WTC11 (cell line): Measurements from ENCODE around the gene AQP10. TPM values are rescaled to one million over a fixed set of nuclear protein-coding genes. Genes with fewer than 3 reads are reported as not detected.

Experiments
- ATAC-seq: fragments of 200-7000 bp; cut with Tn5 transposase; 2 replicates; pipeline ENCODE4 v1.10.0; 2021; ENCODE audit warnings: mild to moderate bottlenecking, moderate library complexity
- CTCF ChIA-PET: fragments of 300-600 bp; sonication (Branson Sonifier 250); formaldehyde crosslinking; loops from one replicate; lab custom pipeline; 2021; ENCODE audit warnings: antibody characterized with exemption; lab: Charles Lee
- POLR2A ChIA-PET: fragments of 350-600 bp; sonication (Branson Sonifier 250); formaldehyde crosslinking; loops from one replicate; lab custom pipeline; 2021; ENCODE audit warnings: antibody characterized with exemption; lab: Charles Lee
- DNase-seq: peaks from one replicate; pipeline ENCODE4 v3.0.0; 2021; ENCODE audit warnings: low spot score
- H3K27ac Mint-ChIP-seq: 2 replicates; pipeline ENCODE4 v1.8.0; 2021; ENCODE audit warnings: mixed read lengths
- H3K27me3 Mint-ChIP-seq: 2 replicates; pipeline ENCODE4 v1.8.0; 2021; ENCODE audit warnings: low read depth, mild to moderate bottlenecking, moderate library complexity, mixed read lengths
- H3K36me3 Mint-ChIP-seq: 2 replicates; pipeline ENCODE4 v1.8.0; 2021; ENCODE audit warnings: mixed read lengths
- H3K4me1 Mint-ChIP-seq: 2 replicates; pipeline ENCODE4 v1.8.0; 2022; ENCODE audit warnings: mixed read lengths
- H3K4me3 Mint-ChIP-seq: 2 replicates; pipeline ENCODE4 v1.8.0; 2021; ENCODE audit warnings: mild to moderate bottlenecking, moderate library complexity, mixed read lengths
- H3K9me3 Mint-ChIP-seq: 2 replicates; pipeline ENCODE4 v1.8.0; 2021; ENCODE audit warnings: mixed read lengths
- CBFB ChIP-seq: sonication (generic); formaldehyde crosslinking; IDR thresholded peaks from 2 replicates; pipeline ENCODE4 v1.8.1; 2022; ENCODE audit warnings: mild to moderate bottlenecking, low read depth, missing genetic modification reagents
- CDX4 ChIP-seq: fragments of 250-450 bp; sonication (Bioruptor Pico); IDR thresholded peaks from 2 replicates; pipeline ENCODE4 v1.9.0; 2021; ENCODE audit warnings: moderate library complexity, mild to moderate bottlenecking, inconsistent platforms, borderline replicate concordance
- CREB1 ChIP-seq: sonication (generic); formaldehyde crosslinking; IDR thresholded peaks from 2 replicates; pipeline ENCODE4 v1.8.0; 2023; ENCODE audit warnings: mild to moderate bottlenecking, missing genetic modification reagents
- CTCF ChIP-seq: fragments of 200-600 bp; IDR thresholded peaks from 2 replicates; pipeline ENCODE4 v1.8.0; 2022; ENCODE audit warnings: antibody characterized with exemption
- ERG ChIP-seq: fragments of 250-450 bp; sonication (Bioruptor Pico); IDR thresholded peaks from 2 replicates; pipeline ENCODE4 v1.8.0; 2021; ENCODE audit warnings: mild to moderate bottlenecking
- GABPB1 ChIP-seq: sonication (generic); formaldehyde crosslinking; IDR thresholded peaks from 2 replicates; pipeline ENCODE4 v1.8.1; 2023; ENCODE audit warnings: mild to moderate bottlenecking, missing genetic modification reagents
- HMGXB4 ChIP-seq: sonication (generic); formaldehyde crosslinking; IDR thresholded peaks from 2 replicates; pipeline ENCODE4 v1.8.1; 2023; ENCODE audit warnings: mild to moderate bottlenecking, moderate library complexity, missing genetic modification reagents
- IRF2 ChIP-seq: sonication (generic); formaldehyde crosslinking; IDR thresholded peaks from 2 replicates; pipeline ENCODE4 v1.8.0; 2022; ENCODE audit warnings: low read depth, missing genetic modification reagents, borderline replicate concordance
- JUN ChIP-seq: sonication (generic); formaldehyde crosslinking; IDR thresholded peaks from 2 replicates; pipeline ENCODE4 v1.8.0; 2023; ENCODE audit warnings: mild to moderate bottlenecking, missing genetic modification reagents
- KAT7 ChIP-seq: sonication (generic); formaldehyde crosslinking; IDR thresholded peaks from 2 replicates; pipeline ENCODE4 v1.8.1; 2023; ENCODE audit warnings: missing genetic modification reagents, mild to moderate bottlenecking, borderline replicate concordance
- NFE2L1 ChIP-seq: sonication (generic); formaldehyde crosslinking; IDR thresholded peaks from 2 replicates; pipeline ENCODE4 v1.8.1; 2023; ENCODE audit warnings: missing genetic modification reagents
- NR1H2 ChIP-seq: sonication (generic); formaldehyde crosslinking; IDR thresholded peaks from 2 replicates; pipeline ENCODE4 v1.9.0; 2021; ENCODE audit warnings: mild to moderate bottlenecking, moderate library complexity, missing genetic modification reagents
- PRRX2 ChIP-seq: fragments of 250-450 bp; sonication (Bioruptor Pico); IDR thresholded peaks from 2 replicates; pipeline ENCODE4 v1.8.0; 2021; ENCODE audit warnings: mild to moderate bottlenecking
- SMAD3 ChIP-seq: sonication (generic); formaldehyde crosslinking; IDR thresholded peaks from 2 replicates; pipeline ENCODE4 v1.8.0; 2022; ENCODE audit warnings: missing genetic modification reagents, mild to moderate bottlenecking, borderline replicate concordance
- SOX15 ChIP-seq: fragments of 250-450 bp; sonication (Bioruptor Pico); IDR thresholded peaks from 2 replicates; pipeline ENCODE4 v1.9.0; 2021; ENCODE audit warnings: mild to moderate bottlenecking
- USF1 ChIP-seq: sonication (generic); formaldehyde crosslinking; IDR thresholded peaks from 2 replicates; pipeline ENCODE4 v1.8.0; 2022; ENCODE audit warnings: mild to moderate bottlenecking, missing genetic modification reagents
- USF2 ChIP-seq: sonication (generic); formaldehyde crosslinking; IDR thresholded peaks from 2 replicates; pipeline ENCODE4 v1.8.1; 2023; ENCODE audit warnings: mild to moderate bottlenecking, missing genetic modification reagents, moderate library complexity
- ZNF121 ChIP-seq: sonication (generic); formaldehyde crosslinking; IDR thresholded peaks from 2 replicates; pipeline ENCODE4 v1.8.0; 2023; ENCODE audit warnings: missing genetic modification reagents
- ZNF138 ChIP-seq: sonication (generic); formaldehyde crosslinking; conservative IDR thresholded peaks from 2 replicates; pipeline ENCODE4 v1.8.1; 2022; ENCODE audit warnings: mild to moderate bottlenecking, moderate library complexity, missing genetic modification reagents
- ZNF232 ChIP-seq: sonication (generic); formaldehyde crosslinking; IDR thresholded peaks from 2 replicates; pipeline ENCODE4 v1.8.0; 2022; ENCODE audit warnings: mild to moderate bottlenecking, missing genetic modification reagents
- ZNF263 ChIP-seq: sonication (generic); formaldehyde crosslinking; IDR thresholded peaks from 2 replicates; pipeline ENCODE4 v1.8.1; 2022; ENCODE audit warnings: low read depth, mild to moderate bottlenecking, moderate library complexity, missing genetic modification reagents
- total RNA-seq: library from RNA; stranded (reverse); gene quantifications from 3 replicates; pipeline ENCODE4 v1.2.3, GENCODE V29; 2021

The AQP10 gene
- total RNA-seq, 1 experiment from 2014 or later = not detected

- no peaks in the 10 kb centered on the region for H3K27me3 Mint-ChIP-seq
- no peak for ATAC-seq
- POLR2A ChIA-PET = interaction anchor here (0.5 to 1.1 kb wide), 3 partner anchors 8 to 154 kb away, joined by 3 to 7 read pairs (median 3); partner anchors contain the start of gene ATP8B2
- H3K36me3 Mint-ChIP-seq = peaks cover 59% of the 10 kb centered on the region
- H3K27ac Mint-ChIP-seq = peak overlapping the region; percentile 94
- H3K9me3 Mint-ChIP-seq = no peaks in the 10 kb centered on the region
- TF ChIP-seq PRRX2 (no peak), GABPB1 (CRISPR knock-in tag) (peak; percentile 95), CDX4 (CRISPR knock-in tag) (no peak), NFE2L1 (no peak), CREB1 (CRISPR knock-in tag) (no peak), NR1H2 (CRISPR knock-in tag) (no peak)
- TF ChIP-seq, all 79 proteins: peak for 1
- Mint-ChIP-seq H3K4me3 (no peak overlapping the region), H3K4me1 (peaks cover 8% of the 10 kb centered on the region)
- DNase-seq = no peak
- CTCF ChIA-PET = interaction anchor here (0.5 to 3.8 kb wide), 67 partner anchors 10 to 811 kb away, joined by 3 to 168 read pairs (median 5); partner anchors contain the start of genes AQP10, ATP8B2, HAX1 and NUP210L
Measured at GRCh38 chr1:154334079-154335024, 13.5 kb downstream of the AQP10 start.

- Mint-ChIP-seq H3K27ac (0 out of 2 replicates have a peak overlapping the region, but pooled peaks have one; percentile 85), H3K4me3 (no peak overlapping the region), H3K27me3 (no peaks in the 10 kb centered on the region), H3K4me1 (no peaks in the 10 kb centered on the region), H3K36me3 (peaks cover 65% of the 10 kb centered on the region), H3K9me3 (no peaks in the 10 kb centered on the region)
- ChIA-PET POLR2A (interaction anchor here (0.5 to 1.1 kb wide), 4 partner anchors 9 to 154 kb away, joined by 3 to 7 read pairs (median 4); partner anchors contain the start of gene ATP8B2), CTCF (interaction anchor here (0.5 to 3.8 kb wide), 69 partner anchors 10 to 810 kb away, joined by 3 to 168 read pairs (median 4); partner anchors contain the start of genes AQP10, ATP8B2, HAX1 and NUP210L)
- DNase-seq (peak; percentile 86), ATAC-seq (peak; percentile 95)
- TF ChIP-seq ZNF138 (CRISPR knock-in tag) (no peak), GABPB1 (CRISPR knock-in tag) (0 out of 2 replicates have a peak, but pooled peaks have one; percentile 27), HMGXB4 (peak; percentile 41; the same call in 1 of the 2 replicates), CTCF (peak; percentile 88), ZNF121 (CRISPR knock-in tag) (peak; percentile 57; the same call in 1 of the 2 replicates)
Measured at GRCh38 chr1:154335025-154335714, 14.3 kb downstream of the AQP10 start.

- ATAC-seq (no peak), DNase-seq (no peak)
- Mint-ChIP-seq H3K4me1 (no peaks in the 10 kb centered on the region), H3K27me3 (no peaks in the 10 kb centered on the region), H3K27ac (no peak overlapping the region; the same call in 1 of the 2 replicates), H3K36me3 (peaks cover 60% of the 10 kb centered on the region), H3K9me3 (no peaks in the 10 kb centered on the region), H3K4me3 (no peak overlapping the region)
- POLR2A ChIA-PET = interaction anchor here (0.7 kb wide), 1 partner anchor 9 kb away, joined by 3 read pairs; no protein-coding TSS in a partner anchor
- CTCF ChIA-PET = interaction anchor here (3.8 kb wide), 1 partner anchor 13 kb away, joined by 168 read pairs; the partner anchor contains the start of gene ATP8B2
- TF ChIP-seq ZNF232 (CRISPR knock-in tag) (no peak), JUN (no peak), USF2 (CRISPR knock-in tag) (no peak), CBFB (CRISPR knock-in tag) (no peak), SOX15 (CRISPR knock-in tag) (no peak), IRF2 (CRISPR knock-in tag) (no peak), ZNF138 (CRISPR knock-in tag) (no peak), KAT7 (CRISPR knock-in tag) (no peak), ERG (CRISPR knock-in tag) (no peak), USF1 (CRISPR knock-in tag) (no peak), ZNF263 (CRISPR knock-in tag) (no peak), SMAD3 (CRISPR knock-in tag) (no peak)
Measured at GRCh38 chr1:154337253-154337894, 16.5 kb downstream of the AQP10 start.
